HL-60 (cell line): ENCODE measurements around the gene PRDM10.

Experiments used
- DNase-seq, 2 experiments: peaks; one replicate each; pipeline ENCODE4 v3.0.0-alpha.2; 2010 to 2020; ENCODE audit warnings: low read depth in 1 of 2, low spot score in 1 of 2
- H3K27ac ChIP-seq: fragments of 250-450 bp; sonication (Bioruptor Pico); replicated peaks from 2 replicates; pipeline ENCODE4 v1.5.1; 2020; ENCODE audit warnings: mild to moderate bottlenecking, moderate library complexity
- H3K27me3 ChIP-seq: fragments of 250-450 bp; sonication (Bioruptor Pico); 2 replicates; pipeline ENCODE4 v1.5.1; 2021; ENCODE audit warnings: mild to moderate bottlenecking, moderate library complexity; ENCODE audit not compliant: insufficient read depth, poor library complexity, severe bottlenecking
- H3K4me3 ChIP-seq: replicated peaks from 2 replicates; pipeline ENCODE4 v1.5.1; 2011; ENCODE audit warnings: mild to moderate bottlenecking, control low read depth, low read length; ENCODE audit not compliant: insufficient read depth
- CTCF ChIP-seq: IDR thresholded peaks from one replicate; pipeline ENCODE4 v1.5.1; 2011; ENCODE audit warnings: low read length, control low read depth, inconsistent platforms; ENCODE audit not compliant: insufficient read depth
- GABPA ChIP-seq: IDR thresholded peaks from 2 replicates; pipeline ENCODE4 v1.6.1; 2012; ENCODE audit warnings: low read depth
- POLR2AphosphoS5 ChIP-seq: IDR thresholded peaks from 2 replicates; pipeline ENCODE4 v1.6.1; 2012; ENCODE audit warnings: low read depth
- REST ChIP-seq: IDR thresholded peaks from 2 replicates; pipeline ENCODE4 v1.6.1; 2012; ENCODE audit warnings: low read depth; ENCODE audit not compliant: insufficient replicate concordance
- SPI1 ChIP-seq: IDR thresholded peaks from 2 replicates; pipeline ENCODE4 v1.6.1; 2012; ENCODE audit warnings: low read depth, mild to moderate bottlenecking, borderline replicate concordance

PRDM10 gene

GRCh38 chr11:129922674-129923073 lies 80.0 kb downstream of the PRDM10 start:
- no peak for TF ChIP-seq SPI1
- no peak for TF ChIP-seq REST
- TF ChIP-seq CTCF = no peak
- TF ChIP-seq GABPA = no peak
- no peak for TF ChIP-seq POLR2AphosphoS5
- Histone ChIP-seq H3K27ac (no peak overlapping the region), H3K4me3 (no peak overlapping the region), H3K27me3 (no peaks in the 10 kb centered on the region)
- DNase-seq = no peak

GRCh38 chr11:129918361-129918760 lies 84.3 kb downstream of the PRDM10 start:
- no peak for DNase-seq
- H3K27ac ChIP-seq = no peak overlapping the region
- no peak overlapping the region for H3K4me3 ChIP-seq
- H3K27me3 ChIP-seq = no peaks in the 10 kb centered on the region
- TF ChIP-seq SPI1 = no peak
- no peak for TF ChIP-seq REST
- TF ChIP-seq CTCF = no peak
- no peak for TF ChIP-seq POLR2AphosphoS5
- no peak for TF ChIP-seq GABPA

GRCh38 chr11:129917231-129917630 lies 85.4 kb downstream of the PRDM10 start:
- no peak for TF ChIP-seq CTCF
- no peak for TF ChIP-seq SPI1
- no peak for TF ChIP-seq GABPA
- no peak for TF ChIP-seq POLR2AphosphoS5
- no peak for DNase-seq
- no peak overlapping the region for H3K4me3 ChIP-seq
- H3K27me3 ChIP-seq = no peaks in the 10 kb centered on the region
- no peak overlapping the region for H3K27ac ChIP-seq

GRCh38 chr11:129911298-129911697 lies 91.3 kb downstream of the PRDM10 start:
- no peak for DNase-seq
- H3K4me3 ChIP-seq = no peak overlapping the region
- no peaks in the 10 kb centered on the region for H3K27me3 ChIP-seq
- H3K27ac ChIP-seq = no peak overlapping the region
- TF ChIP-seq CTCF (no peak), POLR2AphosphoS5 (no peak), GABPA (no peak), REST (no peak), SPI1 (no peak)
